Central memory CD4-positive, alpha-beta T cell (primary cell): Measurements from ENCODE around the gene KIFC1.

Experiments
- DNase-seq: peaks from one replicate; pipeline ENCODE4 v3.0.0; 2022

KIFC1 gene

DNA sequence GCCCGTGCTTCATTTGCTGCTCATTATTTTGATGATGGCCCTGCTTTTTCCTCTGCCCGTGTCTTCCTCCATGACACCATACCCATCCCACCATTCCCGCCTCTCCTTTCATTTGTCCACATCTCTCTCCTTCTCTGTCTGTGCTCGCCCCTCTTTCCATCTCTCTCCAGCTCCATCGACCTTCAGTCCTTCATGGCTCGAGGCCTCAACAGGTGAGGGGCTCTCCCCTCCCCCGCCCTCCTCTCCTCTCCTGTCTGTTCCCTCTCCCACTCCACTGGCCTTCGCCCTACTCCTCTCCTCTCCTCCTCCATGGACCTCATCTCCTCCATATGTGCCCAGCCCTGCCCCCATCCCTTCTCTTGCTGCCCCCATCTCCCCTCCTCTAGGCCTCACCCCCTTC, 50.7 kb downstream of the KIFC1 start:
- DNase-seq = no peak

- no peak for DNase-seq
These were observed 51.4 kb downstream of the KIFC1 start for GRCh38 chr6:33443025-33443424.

DNA sequence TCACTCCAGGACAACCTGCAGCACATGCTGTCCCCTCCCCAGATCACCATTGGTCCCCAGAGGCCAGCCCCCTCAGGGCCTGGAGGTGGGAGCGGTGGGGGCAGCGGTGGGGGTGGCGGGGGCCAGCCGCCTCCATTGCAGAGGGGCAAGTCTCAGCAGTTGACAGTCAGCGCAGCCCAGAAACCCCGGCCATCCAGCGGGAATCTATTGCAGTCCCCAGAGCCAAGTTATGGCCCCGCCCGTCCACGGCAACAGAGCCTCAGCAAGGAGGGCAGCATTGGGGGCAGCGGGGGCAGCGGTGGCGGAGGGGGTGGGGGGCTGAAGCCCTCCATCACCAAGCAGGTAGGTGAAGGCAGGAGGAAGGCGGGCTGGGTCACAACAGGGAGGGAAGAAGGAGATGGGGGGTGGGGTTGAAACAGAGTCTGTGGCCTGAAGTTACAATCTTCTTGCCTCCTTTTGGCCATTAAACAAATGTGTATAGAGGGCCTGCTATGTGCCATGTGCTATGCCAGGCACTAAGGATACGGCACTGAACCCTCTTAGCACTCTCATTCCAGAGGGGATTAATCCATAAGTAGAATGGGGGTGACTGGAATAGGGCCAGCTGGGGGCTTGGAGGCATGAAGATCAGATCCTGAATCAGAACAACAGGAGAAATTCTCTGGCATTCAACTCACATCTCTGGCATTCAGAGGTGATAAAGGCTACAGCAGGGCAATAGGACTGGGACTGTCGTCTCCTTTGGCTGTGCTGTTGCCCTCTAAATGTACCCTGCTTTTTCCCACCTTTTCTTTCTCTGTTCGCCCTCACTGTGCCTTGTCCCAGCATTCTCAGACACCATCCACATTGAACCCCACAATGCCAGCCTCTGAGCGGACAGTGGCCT, 52.2 kb downstream of the KIFC1 start:
- no peak for DNase-seq

GRCh38 chr6:33445119-33445603, 53.5 kb downstream of the KIFC1 start:
- DNase-seq = no peak

DNA sequence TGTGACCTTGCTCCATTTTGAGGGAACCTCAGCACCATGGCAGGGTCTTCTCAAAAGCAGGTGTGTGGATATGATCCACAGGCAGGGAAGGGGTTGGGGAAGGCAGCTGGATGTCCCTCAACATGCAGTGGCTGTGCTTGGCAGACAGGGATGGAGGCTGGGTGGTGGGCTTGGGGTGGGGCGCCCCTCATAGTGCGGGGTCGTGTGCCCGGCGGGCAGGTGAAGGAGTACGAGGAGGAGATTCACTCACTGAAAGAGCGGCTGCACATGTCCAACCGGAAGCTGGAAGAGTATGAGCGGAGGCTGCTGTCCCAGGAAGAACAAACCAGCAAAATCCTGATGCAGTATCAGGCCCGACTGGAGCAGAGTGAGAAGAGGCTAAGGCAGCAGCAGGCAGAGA, 54.7 kb downstream of the KIFC1 start:
- no peak for DNase-seq

DNA sequence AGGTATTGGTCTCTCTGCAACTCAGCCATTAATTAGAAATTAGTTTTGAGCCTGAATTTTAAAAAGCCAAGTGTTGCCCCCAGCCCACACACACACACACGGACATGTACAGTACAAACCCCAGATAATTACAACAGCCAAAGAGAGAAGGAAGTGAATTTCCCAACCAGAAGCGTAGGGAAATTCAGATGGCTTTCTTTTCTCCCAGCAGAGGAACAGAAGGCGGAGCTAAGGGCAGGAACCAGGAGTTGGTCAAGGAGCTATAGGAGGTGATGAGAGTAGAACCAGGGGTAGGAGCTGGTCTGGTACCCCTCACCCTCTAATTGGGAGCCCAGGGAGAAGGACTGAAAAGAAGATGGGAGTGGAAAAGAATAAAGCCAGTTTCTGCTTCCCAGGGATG, 58.8 kb downstream of the KIFC1 start:
- DNase-seq = no peak

- no peak for DNase-seq
These were observed 60.0 kb downstream of the KIFC1 start for GRCh38 chr6:33451606-33452005.

GRCh38 chr6:33452496-33452895, 60.9 kb downstream of the KIFC1 start:
- DNase-seq = no peak

DNA sequence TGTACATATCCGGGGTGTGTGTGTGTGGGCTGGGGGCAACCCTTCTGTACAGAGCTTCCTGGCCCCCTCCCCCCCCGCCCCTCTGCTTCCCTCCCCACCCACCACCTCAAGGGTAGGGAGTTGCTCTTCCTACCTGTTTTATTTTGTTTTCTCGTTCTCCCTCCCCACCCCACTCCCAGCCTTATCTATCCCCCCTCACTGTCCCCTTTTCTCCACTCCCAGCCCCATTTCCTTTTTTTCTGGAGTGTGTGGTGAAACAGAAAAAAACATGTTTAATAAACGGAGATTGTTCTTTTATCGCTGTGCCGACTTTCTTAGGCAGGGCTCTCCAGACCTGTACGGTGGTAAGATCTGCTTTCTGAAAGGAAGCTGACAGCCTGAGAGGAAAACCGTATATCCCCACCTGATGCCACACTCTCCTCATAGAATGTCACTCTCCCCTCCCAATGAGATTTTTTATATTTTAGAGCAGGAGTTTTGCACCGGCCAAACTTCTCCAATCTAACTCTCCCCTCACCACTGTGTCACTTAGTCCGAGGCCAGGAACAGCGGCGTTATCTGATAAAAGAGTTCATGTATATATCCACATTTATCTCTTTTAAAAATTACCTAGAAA, 61.9 kb downstream of the KIFC1 start:
- DNase-seq = no peak

DNA sequence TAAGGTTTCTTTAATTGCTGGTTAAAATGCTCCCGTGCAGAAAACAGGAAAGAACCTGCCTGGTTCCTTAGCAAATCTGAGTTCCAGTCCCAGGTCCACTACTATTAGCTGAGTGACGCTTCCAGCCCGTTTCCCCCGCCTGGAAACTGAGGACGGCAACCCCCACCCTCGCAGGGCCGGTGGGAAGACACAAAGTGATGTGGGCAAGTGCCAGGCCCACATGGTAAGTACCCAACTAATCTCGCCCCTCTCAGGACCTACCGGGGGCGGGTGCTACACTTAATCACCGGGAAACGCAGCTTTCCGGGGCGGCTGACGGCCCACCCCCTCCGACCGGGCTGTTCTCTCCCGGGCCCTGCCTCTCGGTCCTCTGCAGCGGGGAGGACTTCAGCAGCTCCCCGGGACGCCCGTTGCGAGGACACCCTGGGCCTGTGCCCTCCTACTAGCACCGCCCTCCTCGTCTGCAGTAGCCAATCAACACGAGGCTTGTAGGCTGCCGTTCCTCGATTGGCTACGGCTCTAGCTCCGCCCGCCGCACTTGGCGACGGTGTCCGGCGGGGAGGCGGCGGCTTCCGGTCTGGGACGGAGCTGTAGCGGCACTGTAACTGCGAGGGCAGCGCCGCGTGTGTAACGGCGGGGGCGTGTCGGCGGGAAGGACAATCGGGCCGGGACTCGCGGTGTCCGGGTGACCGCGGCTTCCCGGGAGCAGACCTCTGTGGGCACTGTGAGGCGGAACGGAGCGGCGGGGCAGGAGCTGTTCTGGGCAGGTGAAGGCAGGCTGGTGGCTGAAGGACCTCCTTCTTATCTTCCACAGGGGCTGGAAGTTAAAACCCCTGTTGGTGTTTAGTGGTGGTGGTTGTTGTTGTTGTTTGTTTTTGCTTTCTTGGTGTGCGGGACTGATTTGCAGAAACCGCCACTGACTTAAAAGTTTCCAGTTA, 62.7 kb downstream of the KIFC1 start, which contains the start of gene ZBTB9:
ZBTB9 (plus strand) TSS at position 568 of the 938 bp plus-strand sequence. CDS start 525 bp downstream, outside the sequence.
- peak; percentile 92 for DNase-seq

DNA sequence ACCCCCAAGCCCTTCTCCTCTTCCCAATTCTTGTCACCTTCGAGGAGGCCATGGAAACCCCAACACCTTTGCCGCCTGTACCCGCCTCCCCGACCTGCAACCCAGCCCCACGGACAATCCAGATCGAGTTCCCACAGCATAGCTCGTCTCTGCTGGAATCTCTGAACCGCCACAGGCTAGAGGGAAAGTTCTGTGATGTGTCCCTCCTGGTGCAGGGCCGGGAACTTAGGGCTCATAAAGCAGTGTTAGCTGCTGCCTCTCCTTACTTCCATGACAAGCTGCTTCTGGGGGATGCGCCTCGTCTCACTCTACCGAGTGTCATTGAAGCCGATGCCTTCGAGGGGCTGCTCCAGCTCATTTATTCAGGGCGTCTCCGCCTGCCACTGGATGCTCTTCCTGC, 63.4 kb downstream of the KIFC1 start:
- DNase-seq = no peak

DNA sequence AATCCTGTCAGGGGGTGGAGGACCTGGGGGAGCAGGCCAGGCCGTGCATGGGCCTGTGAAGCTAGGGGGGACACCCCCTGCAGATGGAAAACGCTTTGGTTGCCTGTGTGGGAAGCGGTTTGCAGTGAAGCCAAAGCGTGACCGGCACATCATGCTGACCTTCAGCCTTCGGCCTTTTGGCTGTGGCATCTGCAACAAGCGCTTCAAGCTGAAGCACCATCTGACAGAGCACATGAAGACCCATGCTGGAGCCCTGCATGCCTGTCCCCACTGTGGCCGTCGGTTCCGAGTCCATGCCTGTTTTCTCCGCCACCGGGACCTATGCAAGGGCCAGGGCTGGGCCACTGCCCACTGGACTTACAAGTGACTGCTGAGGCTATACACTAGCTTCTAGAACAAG, 64.5 kb downstream of the KIFC1 start:
- DNase-seq = no peak

GRCh38 chr6:33458676-33459075, 67.1 kb downstream of the KIFC1 start:
- DNase-seq = no peak

DNA sequence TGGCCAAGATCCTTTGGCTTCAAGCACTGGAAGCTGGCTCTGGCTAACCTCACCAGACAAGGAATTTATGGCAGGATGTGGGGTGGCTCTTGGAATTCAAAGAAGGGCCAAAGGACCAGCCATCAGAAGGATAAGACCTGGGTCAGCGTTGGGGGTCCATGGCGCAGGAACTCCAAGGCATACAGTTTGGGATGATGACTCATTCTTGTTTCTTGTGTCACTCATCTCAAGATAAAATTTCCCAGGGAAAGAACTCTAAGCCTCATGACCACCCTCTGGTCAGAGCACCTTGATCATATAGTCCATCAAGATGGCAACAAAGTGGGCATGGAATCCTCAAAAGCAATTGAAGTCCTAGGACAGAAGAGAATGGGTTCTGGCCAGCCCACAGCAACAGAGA, 67.6 kb downstream of the KIFC1 start:
- DNase-seq = no peak
